ENCODE measurements around the gene ATP8A2. TPM values are rescaled to one million over a fixed set of nuclear protein-coding genes. Genes with fewer than 3 reads are reported as not detected.

The ATP8A2 gene
- total and polyA plus RNA-seq, 9 of the 15 experiments (the other 6 are each of a cell fraction or from before 2014, with no cell fraction given): under 0.01 to 0.33 (median 0.06) TPM; not detected in 4

- no peaks in the 10 kb centered on the region; a peak in 1 of 5 replicates for H3K4me1 ChIP-seq (replicated peaks in 1 of 2; ENCODE audit: control insufficient read depth in 2 of 2, insufficient read depth in 2 of 2, low read length in 2 of 2)
- H3K9me3 ChIP-seq (replicated peaks; ENCODE audit: control insufficient read depth, insufficient read depth, low read depth, low read length): no peaks in the 10 kb centered on the region
- H3K9me1 ChIP-seq (ENCODE audit: control insufficient read depth, insufficient read depth, low read length): no peaks in the 10 kb centered on the region
- ChIA-PET POLR2A (no interaction called here), CTCF (ENCODE audit: low intra/inter-chr PET ratio) (no interaction called here)
- FAIRE-seq: no peak
- H4K20me1 ChIP-seq (replicated peaks; ENCODE audit: control insufficient read depth, insufficient read depth, low read length): no peaks in the 10 kb centered on the region
- in situ Hi-C loops (cut with MboI): no loop called here
- H2AFZ ChIP-seq (ENCODE audit: low read depth, low read length): no peak within 1 kb of the TSS
- no peaks in the 10 kb centered on the region for H3K36me3 ChIP-seq (ENCODE audit: control insufficient read depth, insufficient read depth, low read length)
- no peak for ATAC-seq
- H3K27ac ChIP-seq (ENCODE audit: extremely low read depth, low read depth, low read length): no peak within 1 kb of the TSS
- no peak within 1 kb of the TSS for H3K9ac ChIP-seq (ENCODE audit: insufficient read depth in 1 of 2, low read depth in 2 of 2, low read length in 2 of 2)
- H3K4me2 ChIP-seq (ENCODE audit: insufficient read depth, low read length): no peak within 1 kb of the TSS
- BruUV-seq (replicated peaks): no TSS peak
- intact Hi-C loops (cut with micrococcal nuclease): no loop called here
- TF ChIP-seq ZC3H11A (IDR thresholded peaks at IDR 0.05; ENCODE audit: low read depth, low read length) (no peak), HNRNPL (IDR thresholded peaks at IDR 0.05; ENCODE audit: low read depth, low read length) (no peak), NRF1 (conservative IDR thresholded peaks at IDR 0.05 in 1 of 2, IDR thresholded peaks at IDR 0.05 in 1 of 2) (peak; percentile 35 to 38; a peak in 2 of 4 replicates)
- H3K27me3 ChIP-seq (ENCODE audit: control insufficient read depth in 2 of 2, insufficient read depth in 2 of 2, low read length in 2 of 2): peaks cover 0 to 17% of the 10 kb centered on the region in 2 experiments; a peak in 2 of 5 replicates
- no peak within 1 kb of the TSS for H3K4me3 ChIP-seq
- H3K79me2 ChIP-seq (ENCODE audit: control insufficient read depth, insufficient read depth, low read length): no peaks in the 10 kb centered on the region
- WGBS (ENCODE audit: insufficient coverage, low coverage, missing lambda C conversion rate): 5% methylated on average over 7 of the region's 72 CpGs
- no peak for DNase-seq (ENCODE audit: extremely low read depth in 1 of 4, low spot score in 3 of 4)
Observed at GRCh38 chr13:26051657-26052311, 680.0 kb downstream of the ATP8A2 start, which contains the start of gene SHISA2. SHISA2 (minus strand) TSS chr13:26052016; CDS start chr13:26050975, 1,041 bp downstream.

DNA sequence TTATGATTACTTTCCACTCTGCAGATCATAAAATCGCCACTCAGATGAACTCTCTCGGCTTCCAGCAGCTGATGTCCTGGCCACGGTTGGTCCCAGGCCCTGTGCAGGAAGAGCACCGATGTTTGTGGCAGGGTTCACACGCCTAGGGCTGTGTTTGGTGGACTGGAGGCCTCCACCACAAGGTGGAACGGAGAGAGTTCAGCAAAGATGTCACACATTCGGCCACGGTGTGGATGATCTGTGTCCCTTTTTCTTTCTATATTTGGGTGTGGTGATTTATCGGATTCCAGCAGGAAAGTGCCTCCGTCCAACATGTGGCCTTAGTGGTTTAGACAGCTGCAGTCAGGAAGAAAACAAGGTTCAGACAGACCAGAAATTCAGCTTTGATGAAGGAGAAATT, 680.6 kb downstream of the ATP8A2 start:
- in situ Hi-C loops (cut with MboI): no loop called here
- ChIA-PET POLR2A (no interaction called here), CTCF (ENCODE audit: low intra/inter-chr PET ratio) (no interaction called here)
- Histone ChIP-seq H3K27ac (ENCODE audit: extremely low read depth, low read depth, low read length) (no peak overlapping the region), H4K20me1 (replicated peaks; ENCODE audit: control insufficient read depth, insufficient read depth, low read length) (no peaks in the 10 kb centered on the region), H3K9me1 (ENCODE audit: control insufficient read depth, insufficient read depth, low read length) (no peaks in the 10 kb centered on the region), H3K4me2 (ENCODE audit: insufficient read depth, low read length) (no peak overlapping the region), H2AFZ (ENCODE audit: low read depth, low read length) (no peak overlapping the region), H3K4me3 (no peak overlapping the region), H3K36me3 (ENCODE audit: control insufficient read depth, insufficient read depth, low read length) (no peaks in the 10 kb centered on the region), H3K9ac (ENCODE audit: insufficient read depth in 1 of 2, low read depth in 2 of 2, low read length in 2 of 2) (no peak overlapping the region), H3K4me1 (replicated peaks in 1 of 2; ENCODE audit: control insufficient read depth in 2 of 2, insufficient read depth in 2 of 2, low read length in 2 of 2) (no peaks in the 10 kb centered on the region; a peak in 1 of 5 replicates), H3K9me3 (replicated peaks; ENCODE audit: control insufficient read depth, insufficient read depth, low read depth, low read length) (no peaks in the 10 kb centered on the region), H3K27me3 (ENCODE audit: control insufficient read depth in 2 of 2, insufficient read depth in 2 of 2, low read length in 2 of 2) (peaks cover 0 to 15% of the 10 kb centered on the region in 2 experiments; a peak in 2 of 5 replicates), H3K79me2 (ENCODE audit: control insufficient read depth, insufficient read depth, low read length) (no peaks in the 10 kb centered on the region)
- no TSS peak for BruUV-seq (replicated peaks)
- no peak for ATAC-seq
- DNase-seq (ENCODE audit: extremely low read depth in 1 of 4, low spot score in 3 of 4): no peak
- under 1% methylated on average over 10 of the region's 10 CpGs for WGBS (ENCODE audit: insufficient coverage, low coverage, missing lambda C conversion rate)
- intact Hi-C loops (cut with micrococcal nuclease): no loop called here
- FAIRE-seq: no peak
- no peak for TF ChIP-seq SMAD3 (CRISPR knock-in tag; conservative IDR thresholded peaks at IDR 0.05)
- no peak for TF ChIP-seq KLF13 (tag; IDR thresholded peaks at IDR 0.05; ENCODE audit: borderline replicate concordance, low read depth)
- TF ChIP-seq SMAD4 (CRISPR knock-in tag; conservative IDR thresholded peaks at IDR 0.05): no peak
- TF ChIP-seq SRSF1 (IDR thresholded peaks at IDR 0.05; ENCODE audit: low read depth, low read length): no peak
- no peak for TF ChIP-seq CHD1 (IDR thresholded peaks at IDR 0.05; ENCODE audit: low read length)
- TF ChIP-seq POLR2AphosphoS2 (IDR thresholded peaks at IDR 0.05; ENCODE audit: low read length): no peak
- TF ChIP-seq HNRNPL (IDR thresholded peaks at IDR 0.05; ENCODE audit: low read depth, low read length): no peak
- TF ChIP-seq FOXJ2 (tag; IDR thresholded peaks at IDR 0.05): no peak
- TF ChIP-seq HCFC1 (IDR thresholded peaks at IDR 0.05; ENCODE audit: low read depth, low read length): no peak
- no peak for TF ChIP-seq KLF6 (CRISPR knock-in tag; IDR thresholded peaks at IDR 0.05; ENCODE audit: borderline replicate concordance)
- no peak for TF ChIP-seq SMAD2 (IDR thresholded peaks at IDR 0.05; ENCODE audit: low read depth, low read length)
- TF ChIP-seq ZNF212 (CRISPR knock-in tag; IDR thresholded peaks at IDR 0.05): no peak
- TF ChIP-seq GTF2E2 (tag; IDR thresholded peaks at IDR 0.05): no peak

All from K562 (cell line).